Upper lobe of left lung (tissue), 4 donors: ENCODE results near the gene PIM3.

Source experiments
- EP300 ChIP-seq, 4 donors: sonication (generic); formaldehyde crosslinking; IDR thresholded peaks; one replicate each; pipeline ENCODE4 v1.5.1; 2017; ENCODE audit warnings: antibody characterized with exemption in 4 of 4, control low read depth in 2 of 4
- POLR2A ChIP-seq, 4 donors: fragments of 450-650 bp; IDR thresholded peaks; one replicate each; pipeline ENCODE4 v1.5.1; 2016 to 2017; ENCODE audit warnings: antibody characterized with exemption in 4 of 4, mild to moderate bottlenecking in 2 of 4
- POLR2AphosphoS5 ChIP-seq, 2 donors: sonication (generic); formaldehyde crosslinking; IDR thresholded peaks; one replicate each; pipeline ENCODE4 v1.5.1; 2017; ENCODE audit warnings: antibody characterized with exemption in 2 of 2
- TF ChIP-seq, protein P1 (sequence below), 6 experiments: fragments of 450-650 bp in 4 of 6; fragments of 200-600 bp in 2 of 6; sonication (generic) in 2 of 6; IDR thresholded peaks; one replicate each; pipeline ENCODE4 v1.5.1; 2016 to 2019; ENCODE audit warnings: antibody characterized with exemption in 6 of 6

DNA sequence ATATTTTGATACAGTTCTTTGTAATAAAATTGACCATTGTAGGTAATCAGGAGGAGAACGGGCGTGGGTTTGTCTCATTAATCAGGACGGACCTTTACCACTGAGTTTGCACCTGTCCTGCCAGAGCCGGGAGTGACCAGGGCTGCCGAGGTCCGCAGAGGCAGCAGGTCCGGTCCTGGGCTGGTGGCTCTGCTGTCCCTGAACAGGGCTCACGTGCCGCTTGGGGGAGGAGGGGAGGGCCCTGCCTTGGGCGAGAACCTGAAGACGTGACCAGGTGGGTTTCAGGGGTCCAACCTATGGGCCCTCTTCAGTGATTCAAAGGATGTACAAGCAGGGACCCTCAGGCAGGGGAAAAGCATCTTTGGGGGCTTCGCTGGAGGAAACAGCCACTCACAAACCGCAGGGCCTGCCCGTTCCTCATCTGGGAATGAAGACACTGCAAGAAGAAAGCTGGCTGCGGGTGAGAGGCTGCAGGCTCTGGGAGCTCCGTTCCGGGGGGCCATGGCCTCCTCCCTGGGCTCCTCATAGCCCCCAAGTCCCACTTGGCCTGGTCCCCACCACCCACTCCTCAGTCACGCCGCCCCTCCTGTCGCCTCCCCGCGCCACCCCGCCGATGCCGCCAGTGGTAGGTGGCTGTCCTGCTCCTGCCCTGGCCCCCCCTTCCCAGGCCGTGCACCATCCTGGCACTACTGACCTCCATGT, 32.9 kb upstream of the PIM3 start:
- TF ChIP-seq POLR2A (IDR thresholded peaks at IDR 0.05) (no peak), POLR2AphosphoS5 (IDR thresholded peaks at IDR 0.05) (no peak), EP300 (IDR thresholded peaks at IDR 0.05) (no peak)
- TF ChIP-seq, protein P1, sequence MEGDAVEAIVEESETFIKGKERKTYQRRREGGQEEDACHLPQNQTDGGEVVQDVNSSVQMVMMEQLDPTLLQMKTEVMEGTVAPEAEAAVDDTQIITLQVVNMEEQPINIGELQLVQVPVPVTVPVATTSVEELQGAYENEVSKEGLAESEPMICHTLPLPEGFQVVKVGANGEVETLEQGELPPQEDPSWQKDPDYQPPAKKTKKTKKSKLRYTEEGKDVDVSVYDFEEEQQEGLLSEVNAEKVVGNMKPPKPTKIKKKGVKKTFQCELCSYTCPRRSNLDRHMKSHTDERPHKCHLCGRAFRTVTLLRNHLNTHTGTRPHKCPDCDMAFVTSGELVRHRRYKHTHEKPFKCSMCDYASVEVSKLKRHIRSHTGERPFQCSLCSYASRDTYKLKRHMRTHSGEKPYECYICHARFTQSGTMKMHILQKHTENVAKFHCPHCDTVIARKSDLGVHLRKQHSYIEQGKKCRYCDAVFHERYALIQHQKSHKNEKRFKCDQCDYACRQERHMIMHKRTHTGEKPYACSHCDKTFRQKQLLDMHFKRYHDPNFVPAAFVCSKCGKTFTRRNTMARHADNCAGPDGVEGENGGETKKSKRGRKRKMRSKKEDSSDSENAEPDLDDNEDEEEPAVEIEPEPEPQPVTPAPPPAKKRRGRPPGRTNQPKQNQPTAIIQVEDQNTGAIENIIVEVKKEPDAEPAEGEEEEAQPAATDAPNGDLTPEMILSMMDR (IDR thresholded peaks at IDR 0.05): no peak
